GM12878 (cell line): Measurements from ENCODE around the gene ULBP3. TPM values are rescaled to one million over a fixed set of nuclear protein-coding genes. Genes with fewer than 3 reads are reported as not detected.

ENCODE experiments used
- KAT2A ChIP-seq: conservative IDR thresholded peaks from 2 replicates; pipeline ENCODE4 v1.6.1; 2011; ENCODE audit warnings: low read depth, low read length; ENCODE audit not compliant: control insufficient read depth
- NBN ChIP-seq: fragments of 450-650 bp; IDR thresholded peaks from 2 replicates; pipeline ENCODE4 v1.6.1; 2016
- NFXL1 ChIP-seq: fragments of 450-650 bp; IDR thresholded peaks from 2 replicates; pipeline ENCODE4 v1.6.1; 2017; ENCODE audit warnings: antibody characterized with exemption, mild to moderate bottlenecking, borderline replicate concordance
- NR2C1 ChIP-seq: fragments of 450-650 bp; IDR thresholded peaks from 2 replicates; pipeline ENCODE4 v1.6.1; 2017; ENCODE audit warnings: antibody characterized with exemption, mild to moderate bottlenecking, moderate library complexity
- RELA ChIP-seq: fragments of 450-650 bp; IDR thresholded peaks from 2 replicates; pipeline ENCODE4 v1.8.0; 2014; ENCODE audit warnings: borderline replicate concordance; ENCODE audit not compliant: partially characterized antibody
- USF2 ChIP-seq: IDR thresholded peaks from 2 replicates; pipeline ENCODE4 v1.6.1; 2011; ENCODE audit warnings: low read depth, low read length, improper control_type of control experiment, borderline replicate concordance
- polyA plus RNA-seq, 11 experiments: library from polyadenylated mRNA; depleted of rRNA in 4 of 11; unstranded in 6 of 11; stranded (reverse) in 5 of 11; fragments of >200 nt; fragmentation: Nextera tagmentation in 4 of 11; fragmentation: Illumina TruSeq in 1 of 11; extraction: Ambion mirVana in 4 of 11; extraction: Trizol in 1 of 11; gene quantifications; 1 replicate in 1 of 11; 2 replicates in 10 of 11; pipeline versions ENCODE4 v1.2.1 to v1.2.3, GENCODE V29; 2011 to 2016; ENCODE audit warnings: inconsistent platforms in 2 of 11, missing spikeins in 2 of 11, low read depth in 1 of 11
- total RNA-seq, 4 experiments: library from RNA; depleted of rRNA in 3 of 4; stranded (reverse); fragments of >200 nt in 3 of 4; fragmentation: Illumina TruSeq in 1 of 4; extraction: Trizol in 1 of 4; gene quantifications; 2 replicates each; pipeline versions ENCODE4 v1.2.1 to v1.2.3, GENCODE V29; 2013 to 2021
- TF ChIP-seq, protein P1 (sequence below): fragments of 450-650 bp; formaldehyde crosslinking; IDR thresholded peaks from 2 replicates; pipeline ENCODE4 v1.4.0; 2022; ENCODE audit warnings: mild to moderate bottlenecking, moderate library complexity
- TF ChIP-seq, protein P2 (sequence below): fragments of 450-650 bp; formaldehyde crosslinking; IDR thresholded peaks from 2 replicates; pipeline ENCODE4 v1.5.0; 2022; ENCODE audit warnings: mild to moderate bottlenecking, missing genetic modification characterization
- TF ChIP-seq, protein P3 (sequence below): IDR thresholded peaks from 2 replicates; pipeline ENCODE4 v1.6.1; 2012; ENCODE audit warnings: low read length, inconsistent platforms
- TF ChIP-seq, protein P4 (sequence below): IDR thresholded peaks from 2 replicates; pipeline ENCODE4 v1.6.1; 2012; ENCODE audit warnings: mild to moderate bottlenecking, low read depth, low read length
- TF ChIP-seq, protein P5 (sequence below): fragments of 450-650 bp; conservative IDR thresholded peaks from 2 replicates; pipeline ENCODE4 v1.6.1; 2017; ENCODE audit warnings: mild to moderate bottlenecking, moderate library complexity

Gene ULBP3
- total and polyA plus RNA-seq, 10 of the 15 experiments (the other 5 are each of a cell fraction or from before 2014, with no cell fraction given): 0.08 to 0.16 TPM; not detected in 8

- TF ChIP-seq, protein P1, sequence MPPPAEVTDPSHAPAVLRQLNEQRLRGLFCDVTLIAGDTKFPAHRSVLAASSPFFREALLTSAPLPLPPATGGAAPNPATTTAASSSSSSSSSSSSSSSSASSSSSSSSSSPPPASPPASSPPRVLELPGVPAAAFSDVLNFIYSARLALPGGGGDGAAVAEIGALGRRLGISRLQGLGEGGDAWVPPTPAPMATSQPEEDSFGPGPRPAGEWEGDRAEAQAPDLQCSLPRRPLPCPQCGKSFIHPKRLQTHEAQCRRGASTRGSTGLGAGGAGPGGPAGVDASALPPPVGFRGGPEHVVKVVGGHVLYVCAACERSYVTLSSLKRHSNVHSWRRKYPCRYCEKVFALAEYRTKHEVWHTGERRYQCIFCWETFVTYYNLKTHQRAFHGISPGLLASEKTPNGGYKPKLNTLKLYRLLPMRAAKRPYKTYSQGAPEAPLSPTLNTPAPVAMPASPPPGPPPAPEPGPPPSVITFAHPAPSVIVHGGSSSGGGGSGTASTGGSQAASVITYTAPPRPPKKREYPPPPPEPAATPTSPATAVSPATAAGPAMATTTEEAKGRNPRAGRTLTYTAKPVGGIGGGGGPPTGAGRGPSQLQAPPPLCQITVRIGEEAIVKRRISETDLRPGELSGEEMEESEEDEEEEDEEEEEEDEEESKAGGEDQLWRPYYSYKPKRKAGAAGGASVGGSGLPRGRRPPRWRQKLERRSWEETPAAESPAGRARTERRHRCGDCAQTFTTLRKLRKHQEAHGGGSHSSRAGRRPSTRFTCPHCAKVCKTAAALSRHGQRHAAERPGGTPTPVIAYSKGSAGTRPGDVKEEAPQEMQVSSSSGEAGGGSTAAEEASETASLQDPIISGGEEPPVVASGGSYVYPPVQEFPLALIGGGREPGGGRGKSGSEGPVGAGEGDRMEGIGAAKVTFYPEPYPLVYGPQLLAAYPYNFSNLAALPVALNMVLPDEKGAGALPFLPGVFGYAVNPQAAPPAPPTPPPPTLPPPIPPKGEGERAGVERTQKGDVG (CRISPR knock-in tag): no peak
- TF ChIP-seq, protein P2, sequence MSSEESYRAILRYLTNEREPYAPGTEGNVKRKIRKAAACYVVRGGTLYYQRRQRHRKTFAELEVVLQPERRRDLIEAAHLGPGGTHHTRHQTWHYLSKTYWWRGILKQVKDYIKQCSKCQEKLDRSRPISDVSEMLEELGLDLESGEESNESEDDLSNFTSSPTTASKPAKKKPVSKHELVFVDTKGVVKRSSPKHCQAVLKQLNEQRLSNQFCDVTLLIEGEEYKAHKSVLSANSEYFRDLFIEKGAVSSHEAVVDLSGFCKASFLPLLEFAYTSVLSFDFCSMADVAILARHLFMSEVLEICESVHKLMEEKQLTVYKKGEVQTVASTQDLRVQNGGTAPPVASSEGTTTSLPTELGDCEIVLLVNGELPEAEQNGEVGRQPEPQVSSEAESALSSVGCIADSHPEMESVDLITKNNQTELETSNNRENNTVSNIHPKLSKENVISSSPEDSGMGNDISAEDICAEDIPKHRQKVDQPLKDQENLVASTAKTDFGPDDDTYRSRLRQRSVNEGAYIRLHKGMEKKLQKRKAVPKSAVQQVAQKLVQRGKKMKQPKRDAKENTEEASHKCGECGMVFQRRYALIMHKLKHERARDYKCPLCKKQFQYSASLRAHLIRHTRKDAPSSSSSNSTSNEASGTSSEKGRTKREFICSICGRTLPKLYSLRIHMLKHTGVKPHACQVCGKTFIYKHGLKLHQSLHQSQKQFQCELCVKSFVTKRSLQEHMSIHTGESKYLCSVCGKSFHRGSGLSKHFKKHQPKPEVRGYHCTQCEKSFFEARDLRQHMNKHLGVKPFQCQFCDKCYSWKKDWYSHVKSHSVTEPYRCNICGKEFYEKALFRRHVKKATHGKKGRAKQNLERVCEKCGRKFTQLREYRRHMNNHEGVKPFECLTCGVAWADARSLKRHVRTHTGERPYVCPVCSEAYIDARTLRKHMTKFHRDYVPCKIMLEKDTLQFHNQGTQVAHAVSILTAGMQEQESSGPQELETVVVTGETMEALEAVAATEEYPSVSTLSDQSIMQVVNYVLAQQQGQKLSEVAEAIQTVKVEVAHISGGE (CRISPR knock-in tag): no peak
- TF ChIP-seq KAT2A: no peak
- TF ChIP-seq NR2C1: no peak
- no peak for TF ChIP-seq USF2
- no peak for TF ChIP-seq NBN
- TF ChIP-seq, protein P3, sequence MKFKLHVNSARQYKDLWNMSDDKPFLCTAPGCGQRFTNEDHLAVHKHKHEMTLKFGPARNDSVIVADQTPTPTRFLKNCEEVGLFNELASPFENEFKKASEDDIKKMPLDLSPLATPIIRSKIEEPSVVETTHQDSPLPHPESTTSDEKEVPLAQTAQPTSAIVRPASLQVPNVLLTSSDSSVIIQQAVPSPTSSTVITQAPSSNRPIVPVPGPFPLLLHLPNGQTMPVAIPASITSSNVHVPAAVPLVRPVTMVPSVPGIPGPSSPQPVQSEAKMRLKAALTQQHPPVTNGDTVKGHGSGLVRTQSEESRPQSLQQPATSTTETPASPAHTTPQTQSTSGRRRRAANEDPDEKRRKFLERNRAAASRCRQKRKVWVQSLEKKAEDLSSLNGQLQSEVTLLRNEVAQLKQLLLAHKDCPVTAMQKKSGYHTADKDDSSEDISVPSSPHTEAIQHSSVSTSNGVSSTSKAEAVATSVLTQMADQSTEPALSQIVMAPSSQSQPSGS: no peak
- TF ChIP-seq, protein P4, sequence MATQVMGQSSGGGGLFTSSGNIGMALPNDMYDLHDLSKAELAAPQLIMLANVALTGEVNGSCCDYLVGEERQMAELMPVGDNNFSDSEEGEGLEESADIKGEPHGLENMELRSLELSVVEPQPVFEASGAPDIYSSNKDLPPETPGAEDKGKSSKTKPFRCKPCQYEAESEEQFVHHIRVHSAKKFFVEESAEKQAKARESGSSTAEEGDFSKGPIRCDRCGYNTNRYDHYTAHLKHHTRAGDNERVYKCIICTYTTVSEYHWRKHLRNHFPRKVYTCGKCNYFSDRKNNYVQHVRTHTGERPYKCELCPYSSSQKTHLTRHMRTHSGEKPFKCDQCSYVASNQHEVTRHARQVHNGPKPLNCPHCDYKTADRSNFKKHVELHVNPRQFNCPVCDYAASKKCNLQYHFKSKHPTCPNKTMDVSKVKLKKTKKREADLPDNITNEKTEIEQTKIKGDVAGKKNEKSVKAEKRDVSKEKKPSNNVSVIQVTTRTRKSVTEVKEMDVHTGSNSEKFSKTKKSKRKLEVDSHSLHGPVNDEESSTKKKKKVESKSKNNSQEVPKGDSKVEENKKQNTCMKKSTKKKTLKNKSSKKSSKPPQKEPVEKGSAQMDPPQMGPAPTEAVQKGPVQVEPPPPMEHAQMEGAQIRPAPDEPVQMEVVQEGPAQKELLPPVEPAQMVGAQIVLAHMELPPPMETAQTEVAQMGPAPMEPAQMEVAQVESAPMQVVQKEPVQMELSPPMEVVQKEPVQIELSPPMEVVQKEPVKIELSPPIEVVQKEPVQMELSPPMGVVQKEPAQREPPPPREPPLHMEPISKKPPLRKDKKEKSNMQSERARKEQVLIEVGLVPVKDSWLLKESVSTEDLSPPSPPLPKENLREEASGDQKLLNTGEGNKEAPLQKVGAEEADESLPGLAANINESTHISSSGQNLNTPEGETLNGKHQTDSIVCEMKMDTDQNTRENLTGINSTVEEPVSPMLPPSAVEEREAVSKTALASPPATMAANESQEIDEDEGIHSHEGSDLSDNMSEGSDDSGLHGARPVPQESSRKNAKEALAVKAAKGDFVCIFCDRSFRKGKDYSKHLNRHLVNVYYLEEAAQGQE: no peak
- TF ChIP-seq NFXL1: no peak
- TF ChIP-seq, protein P5, sequence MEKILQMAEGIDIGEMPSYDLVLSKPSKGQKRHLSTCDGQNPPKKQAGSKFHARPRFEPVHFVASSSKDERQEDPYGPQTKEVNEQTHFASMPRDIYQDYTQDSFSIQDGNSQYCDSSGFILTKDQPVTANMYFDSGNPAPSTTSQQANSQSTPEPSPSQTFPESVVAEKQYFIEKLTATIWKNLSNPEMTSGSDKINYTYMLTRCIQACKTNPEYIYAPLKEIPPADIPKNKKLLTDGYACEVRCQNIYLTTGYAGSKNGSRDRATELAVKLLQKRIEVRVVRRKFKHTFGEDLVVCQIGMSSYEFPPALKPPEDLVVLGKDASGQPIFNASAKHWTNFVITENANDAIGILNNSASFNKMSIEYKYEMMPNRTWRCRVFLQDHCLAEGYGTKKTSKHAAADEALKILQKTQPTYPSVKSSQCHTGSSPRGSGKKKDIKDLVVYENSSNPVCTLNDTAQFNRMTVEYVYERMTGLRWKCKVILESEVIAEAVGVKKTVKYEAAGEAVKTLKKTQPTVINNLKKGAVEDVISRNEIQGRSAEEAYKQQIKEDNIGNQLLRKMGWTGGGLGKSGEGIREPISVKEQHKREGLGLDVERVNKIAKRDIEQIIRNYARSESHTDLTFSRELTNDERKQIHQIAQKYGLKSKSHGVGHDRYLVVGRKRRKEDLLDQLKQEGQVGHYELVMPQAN: no peak
- TF ChIP-seq RELA: no peak
Measured at GRCh38 chr6:150053450-150053849, 15.5 kb downstream of the ULBP3 start (continued).
